Stimulated activated CD8-positive, alpha-beta memory T cell treated with anti-CD3 and anti-CD28 coated beads, Interleukin-15, amount 100 ng/mL, for 24 hours (primary cell): ENCODE results near the gene MLANA.

Experiments used
- DNase-seq: peaks from one replicate; pipeline ENCODE4 v3.0.0-alpha.2; 2020; ENCODE audit warnings: low read depth

MLANA gene, protein sequence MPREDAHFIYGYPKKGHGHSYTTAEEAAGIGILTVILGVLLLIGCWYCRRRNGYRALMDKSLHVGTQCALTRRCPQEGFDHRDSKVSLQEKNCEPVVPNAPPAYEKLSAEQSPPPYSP

DNA sequence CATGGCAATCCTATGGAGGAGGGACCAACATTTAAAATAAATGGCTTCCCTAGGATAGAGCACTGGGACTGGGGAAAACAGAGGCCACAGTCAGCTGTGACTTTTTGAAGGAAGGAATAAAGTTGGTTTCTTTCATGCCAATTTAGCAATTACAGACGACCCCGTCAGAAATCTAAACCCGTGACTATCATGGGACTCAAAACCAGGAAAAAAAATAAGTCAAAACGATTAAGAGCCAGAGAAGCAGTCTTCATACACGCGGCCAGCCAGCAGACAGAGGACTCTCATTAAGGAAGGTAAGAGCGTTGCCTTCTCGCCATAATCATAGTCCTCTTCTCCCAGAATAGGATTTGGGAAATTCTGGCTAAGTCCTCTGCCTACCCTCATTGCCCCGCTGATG is at the start of gene MLANA:
TSS of gene MLANA (plus strand) at position 249 of the 400 bp plus-strand sequence. CDS start 1,586 bp downstream, outside the sequence.
- DNase-seq: no peak

DNA sequence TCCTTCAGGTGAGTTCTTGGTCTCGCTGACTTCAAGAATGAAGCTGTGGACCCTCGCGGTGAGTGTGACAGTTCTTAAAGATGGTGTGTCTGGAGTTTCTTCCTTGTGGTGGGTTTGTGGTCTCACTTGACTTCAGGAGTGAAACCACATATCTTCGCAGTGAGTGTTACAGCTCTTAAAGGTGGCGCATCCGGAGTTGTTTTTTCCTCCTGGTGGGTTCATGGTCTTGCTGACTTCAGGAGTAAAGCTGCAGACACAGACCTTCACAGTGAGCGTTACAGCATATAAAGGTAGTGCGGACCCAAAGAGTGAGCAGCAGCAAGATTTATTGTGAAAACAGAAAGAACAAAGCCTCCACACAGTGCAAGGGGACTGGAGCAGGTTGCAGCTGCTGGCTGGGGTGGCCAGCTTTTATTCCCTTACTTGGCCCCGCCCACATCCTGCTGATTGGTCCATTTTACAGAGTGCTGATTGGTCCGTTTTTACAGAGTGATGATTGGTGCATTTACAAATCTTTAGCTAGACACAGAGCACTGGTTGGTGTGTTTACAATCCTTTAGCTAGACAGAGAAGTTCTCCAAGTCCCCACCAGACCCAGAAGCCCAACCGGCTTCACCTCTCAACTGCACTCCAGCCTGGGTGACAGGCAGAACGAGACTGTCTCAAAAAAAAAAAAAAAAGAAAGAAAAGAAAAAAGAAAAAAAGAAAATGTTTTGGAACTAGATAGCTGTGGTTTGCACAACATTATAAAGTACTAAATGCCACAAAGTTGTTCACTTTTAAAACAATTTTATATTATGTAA is 48.7 kb upstream of the MLANA start:
- DNase-seq: no peak

DNA sequence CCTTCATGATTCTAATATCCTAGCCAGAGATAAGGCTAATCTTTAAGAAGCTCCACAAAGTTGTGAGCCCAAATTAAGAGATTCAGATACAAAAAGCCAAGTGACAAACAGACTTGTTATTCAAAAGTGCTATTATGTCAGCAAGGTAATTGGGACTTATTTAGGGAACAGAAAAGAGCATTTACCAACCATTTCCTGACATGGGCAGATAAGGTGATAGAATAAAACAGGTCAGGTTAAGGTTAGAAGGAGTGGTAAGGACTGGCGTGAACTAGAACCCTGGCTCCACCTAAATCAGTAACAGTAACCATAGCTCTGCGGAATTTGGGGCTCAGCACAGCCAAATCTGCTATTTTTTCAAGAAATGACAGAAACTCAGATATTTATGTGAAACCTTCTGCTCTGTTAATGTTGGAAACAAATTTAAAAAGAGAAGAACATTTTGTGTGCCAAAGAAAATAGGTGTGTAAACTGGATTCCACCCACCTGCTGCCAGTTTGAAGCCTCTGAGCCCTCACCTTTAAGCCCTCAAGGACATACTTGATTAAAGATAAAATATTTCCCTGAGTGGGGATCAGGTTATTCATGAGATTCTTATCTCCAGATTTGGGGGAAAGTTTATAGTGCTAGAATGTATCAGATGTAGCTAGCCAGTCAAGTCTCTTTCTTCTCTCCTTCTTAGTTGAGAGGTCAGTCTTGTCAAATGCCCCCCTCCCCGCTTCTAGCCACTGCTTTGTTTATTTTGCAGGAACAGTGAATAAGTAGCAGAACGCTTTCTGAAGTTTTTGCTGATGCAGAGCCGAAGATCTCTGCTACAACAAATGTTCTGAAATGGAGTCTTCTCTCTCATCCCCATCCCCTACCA is 47.5 kb upstream of the MLANA start:
- no peak for DNase-seq

DNA sequence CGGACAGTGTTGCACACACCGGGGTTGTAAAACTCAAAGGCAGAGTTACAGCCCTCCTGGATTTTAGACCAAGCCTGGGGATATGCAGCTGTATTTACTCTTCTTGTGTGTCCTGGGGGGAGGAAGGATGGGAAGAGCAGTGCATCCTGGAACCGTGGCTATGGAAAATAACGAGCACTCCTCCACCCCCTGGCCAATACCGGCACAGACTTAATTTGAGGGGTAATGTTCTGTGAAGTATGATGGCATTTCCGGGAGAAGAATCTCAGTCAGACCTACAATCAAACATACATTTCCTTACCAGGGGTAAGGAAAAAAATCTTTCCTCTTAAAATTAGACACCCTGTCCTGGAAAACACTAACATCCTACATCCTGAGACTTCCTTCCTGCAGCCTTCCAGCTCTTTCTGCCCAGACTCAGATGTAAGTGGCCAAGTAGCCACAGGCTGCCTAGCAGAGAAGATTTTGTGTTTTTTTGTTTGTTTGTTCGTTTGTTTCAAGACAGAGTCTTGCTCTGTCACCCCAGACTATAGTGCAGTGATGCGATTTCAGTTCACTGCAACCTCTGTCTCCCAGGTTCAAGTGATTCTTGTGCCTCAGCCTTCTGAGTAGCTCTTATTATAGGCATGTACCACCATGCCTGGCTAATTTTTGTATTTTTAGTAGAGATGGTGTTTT is 46.8 kb upstream of the MLANA start:
- no peak for DNase-seq

DNA sequence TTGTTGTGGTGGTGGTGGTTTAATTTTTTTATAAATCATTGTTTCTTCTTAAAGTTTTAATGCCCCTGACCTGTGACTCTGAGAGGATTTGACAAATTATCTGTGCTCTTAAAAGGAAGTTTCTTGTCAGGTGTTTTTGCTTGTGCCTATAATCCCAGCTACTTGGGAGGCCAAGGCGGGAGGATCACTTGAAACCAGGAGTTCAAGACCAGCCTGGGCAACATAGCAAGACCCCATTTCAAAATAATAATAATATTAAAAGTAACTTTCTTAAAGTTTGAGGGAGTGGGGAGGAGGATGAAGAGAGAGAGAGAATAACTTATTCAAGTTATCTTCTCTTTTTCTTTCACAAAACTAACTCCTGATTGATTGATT is 45.5 kb upstream of the MLANA start:
- no peak for DNase-seq

DNA sequence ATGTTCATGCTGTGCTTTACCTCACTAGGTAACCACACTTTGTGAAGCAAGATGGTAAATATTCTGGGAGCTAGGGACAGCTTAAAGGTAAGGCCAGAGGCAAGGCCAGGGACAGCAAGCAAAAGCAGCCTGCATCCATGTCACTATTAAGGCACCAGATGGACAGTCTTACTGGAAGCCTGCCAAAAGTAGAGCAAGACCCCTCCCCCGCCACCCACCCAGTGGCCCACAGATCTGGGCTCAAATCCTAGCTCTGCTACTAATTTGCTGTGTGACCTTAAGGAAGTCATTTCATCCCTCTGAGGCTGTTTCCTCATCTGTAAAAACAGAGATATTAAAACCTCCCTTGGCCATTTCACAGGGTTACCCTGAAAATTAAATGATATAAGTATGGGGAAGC is 44.6 kb upstream of the MLANA start:
- DNase-seq: no peak

DNA sequence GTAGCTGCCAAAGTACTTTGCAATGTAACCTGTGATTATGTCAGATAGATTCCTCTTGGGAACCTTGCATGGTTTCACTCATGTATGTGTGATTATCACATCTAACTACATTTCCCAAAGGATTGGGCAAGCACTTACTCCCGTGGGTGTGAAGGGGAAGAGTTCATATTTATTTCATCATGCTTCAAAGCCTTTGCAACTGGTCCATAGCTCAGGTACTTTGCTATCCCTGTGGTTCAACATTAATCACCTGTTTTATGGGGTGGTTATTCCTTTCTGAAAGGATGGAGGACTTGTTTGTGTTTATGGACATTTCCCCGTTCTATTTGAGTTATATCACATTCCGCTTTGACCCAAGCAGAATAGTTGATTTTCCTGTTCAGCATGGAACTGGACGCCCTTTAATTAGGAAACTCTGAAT is 44.2 kb upstream of the MLANA start:
- no peak for DNase-seq

DNA sequence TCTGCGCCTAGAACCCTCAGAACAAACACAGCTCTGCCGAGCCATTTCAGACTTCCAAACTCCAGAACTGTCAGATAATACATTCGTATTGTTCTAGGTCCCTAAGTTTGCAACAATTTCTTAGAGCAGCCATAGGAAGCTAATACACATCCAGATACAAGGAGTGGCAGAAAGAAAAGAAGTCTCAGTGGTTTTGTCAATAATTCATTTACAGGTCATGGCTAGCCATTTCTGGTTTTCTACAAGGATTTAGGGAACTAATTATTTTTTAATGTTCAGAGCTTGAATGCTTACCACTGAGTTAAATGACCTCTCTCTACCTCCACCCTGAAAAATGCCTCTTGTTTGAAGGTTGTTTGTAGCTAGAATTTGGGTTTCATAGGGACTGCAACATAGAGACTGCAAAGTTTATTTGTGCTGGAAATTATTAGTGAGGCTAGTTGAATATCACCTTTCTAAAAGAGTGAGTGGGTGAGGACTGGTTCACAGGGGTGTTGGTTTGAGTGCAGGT is 42.3 kb upstream of the MLANA start:
- DNase-seq: no peak

DNA sequence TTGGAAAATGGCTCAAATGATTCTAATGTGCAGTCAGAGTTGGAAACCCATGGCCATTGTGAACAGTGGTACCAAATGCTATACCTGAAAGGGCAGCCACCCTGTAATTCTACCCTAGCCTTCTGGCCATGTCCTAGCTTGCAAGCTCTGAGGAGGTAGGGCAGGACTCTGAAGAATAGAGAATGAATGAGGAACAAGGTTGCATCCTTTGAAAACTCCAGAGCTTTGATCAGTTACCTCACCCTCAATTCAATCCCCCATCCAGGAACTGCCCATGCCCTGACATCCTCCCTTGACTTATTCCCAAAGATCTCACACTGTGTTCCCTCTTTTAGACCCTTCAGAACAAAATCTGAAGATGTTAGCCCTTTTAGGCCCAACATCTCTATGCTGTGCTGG is 40.0 kb upstream of the MLANA start:
- no peak for DNase-seq

DNA sequence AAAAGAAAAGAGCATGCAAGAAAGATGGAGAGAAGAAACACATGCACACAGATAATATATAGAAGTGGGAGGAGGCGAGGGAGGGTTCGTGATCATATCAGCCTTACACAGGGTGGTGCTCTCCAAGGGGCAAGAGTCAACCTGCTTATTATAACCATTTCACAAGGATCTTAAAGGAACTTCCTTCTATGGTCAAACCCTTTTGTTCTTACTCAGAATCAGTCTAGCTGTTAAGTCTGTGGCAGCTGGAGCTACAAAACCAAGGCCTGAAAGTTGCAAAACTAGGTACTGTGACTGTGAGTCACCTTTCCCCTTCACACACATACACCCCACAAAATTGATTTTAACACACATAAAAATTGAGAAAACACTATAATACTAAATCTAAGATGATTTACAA is 39.2 kb upstream of the MLANA start:
- no peak for DNase-seq

DNA sequence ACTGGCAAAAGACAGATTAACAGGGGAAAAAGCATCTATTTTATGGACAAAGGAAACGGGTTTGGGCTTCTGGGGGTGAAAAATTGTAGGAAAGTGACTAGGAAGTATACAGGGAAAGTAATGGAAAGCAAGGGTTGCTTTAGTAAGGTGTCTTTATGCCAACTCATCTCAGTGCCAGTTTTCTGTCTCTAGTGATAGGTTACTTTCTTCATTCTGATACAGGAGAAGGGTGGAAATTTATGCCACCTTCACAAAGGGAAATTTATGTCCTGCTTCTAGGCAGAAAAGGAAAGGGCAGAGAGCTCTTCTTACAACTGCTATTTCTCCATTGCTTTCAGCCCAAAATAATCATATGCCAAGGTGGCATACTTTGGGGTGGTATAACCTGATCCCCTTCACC is 37.7 kb upstream of the MLANA start:
- no peak for DNase-seq

DNA sequence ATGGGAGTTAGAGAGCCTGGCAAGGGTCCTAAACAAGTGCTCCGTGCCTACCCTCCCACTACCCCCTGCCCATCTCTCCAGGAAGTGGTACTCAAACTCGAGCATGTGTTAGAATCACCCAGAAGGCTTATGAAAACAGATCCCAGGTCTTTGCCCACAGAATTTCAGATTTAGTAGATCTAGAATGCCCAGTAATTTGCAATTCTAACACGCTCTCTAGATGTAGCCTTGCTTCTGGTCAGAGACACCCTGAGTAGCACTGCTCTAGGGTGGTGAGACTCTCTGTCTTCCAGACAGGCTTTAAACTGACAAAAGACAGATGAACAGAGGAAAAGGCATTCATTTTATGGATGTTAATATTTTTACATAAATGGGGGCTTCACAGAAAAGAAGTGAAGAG is 37.1 kb upstream of the MLANA start:
- no peak for DNase-seq

DNA sequence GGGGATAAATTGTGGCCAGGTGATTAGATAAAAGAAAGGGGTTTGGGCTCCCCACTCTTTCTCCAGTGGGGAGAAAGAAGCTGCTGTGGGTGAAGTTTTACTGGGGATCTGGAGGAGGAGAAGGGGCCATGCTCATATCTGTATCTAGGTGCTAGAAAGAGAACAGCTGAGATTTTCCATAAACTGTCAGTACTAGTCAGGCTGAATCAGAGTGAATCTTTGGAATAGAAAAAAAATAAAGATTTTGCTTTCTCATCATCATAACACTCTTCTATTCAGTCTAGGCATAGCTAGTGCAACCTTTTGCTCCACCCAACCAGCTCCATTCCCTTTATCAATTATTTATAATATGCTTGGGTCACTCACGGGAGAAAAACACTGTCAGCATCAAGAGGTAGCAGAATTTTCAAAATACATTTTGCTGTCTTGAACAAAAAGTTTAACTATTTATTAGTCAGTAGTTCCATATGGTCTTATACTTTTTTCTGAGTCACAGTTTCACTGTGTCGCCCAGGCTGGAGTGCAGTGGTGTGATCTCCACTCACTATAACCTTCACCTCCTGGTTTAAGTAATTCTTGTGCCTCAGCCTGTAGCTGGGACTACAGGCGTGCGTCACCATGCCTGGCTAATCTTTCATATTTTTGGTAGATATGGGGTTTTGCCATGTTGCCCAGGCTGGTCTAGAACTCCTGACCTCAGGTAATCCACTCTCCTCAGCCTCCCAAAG is 36.5 kb upstream of the MLANA start:
- DNase-seq: no peak

DNA sequence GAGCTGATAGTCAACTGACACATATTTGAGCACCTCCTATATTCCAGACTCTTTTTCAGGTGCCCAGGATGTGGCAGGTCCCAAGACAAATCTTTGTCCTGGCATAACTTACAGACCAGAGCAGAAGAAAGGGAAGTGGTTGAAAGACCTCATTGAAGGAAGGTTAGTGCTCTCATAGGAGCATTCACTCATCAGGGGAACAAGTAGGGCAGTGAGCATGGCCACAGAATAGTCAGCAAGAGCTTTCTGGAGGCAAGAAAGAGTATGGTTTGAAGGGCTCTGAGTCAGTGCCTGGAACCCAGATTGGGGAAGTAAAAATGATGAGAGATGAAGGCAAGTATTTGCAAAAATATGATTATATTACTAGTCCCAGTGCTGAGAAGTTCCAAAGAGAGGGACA is 32.8 kb upstream of the MLANA start:
- no peak for DNase-seq

DNA sequence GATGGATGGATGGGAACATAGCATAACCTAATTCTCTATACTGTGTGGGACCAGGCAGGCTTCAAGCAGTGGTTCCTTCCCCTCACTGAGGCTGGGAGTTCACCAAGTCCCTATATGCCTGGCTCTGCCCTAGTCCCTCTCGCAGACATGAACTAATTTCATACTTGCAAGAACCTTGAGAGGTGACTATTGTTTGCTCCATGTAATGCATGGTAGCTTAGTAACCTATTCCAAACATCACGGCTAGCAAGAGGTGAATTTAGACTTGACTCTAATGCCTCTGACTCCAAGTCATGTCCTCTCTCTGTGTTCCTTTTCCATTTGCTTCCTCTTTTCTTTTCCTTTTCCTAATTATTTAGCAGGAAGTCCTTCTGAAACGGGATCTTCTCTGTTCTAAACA is 31.9 kb upstream of the MLANA start:
- DNase-seq: no peak

DNA sequence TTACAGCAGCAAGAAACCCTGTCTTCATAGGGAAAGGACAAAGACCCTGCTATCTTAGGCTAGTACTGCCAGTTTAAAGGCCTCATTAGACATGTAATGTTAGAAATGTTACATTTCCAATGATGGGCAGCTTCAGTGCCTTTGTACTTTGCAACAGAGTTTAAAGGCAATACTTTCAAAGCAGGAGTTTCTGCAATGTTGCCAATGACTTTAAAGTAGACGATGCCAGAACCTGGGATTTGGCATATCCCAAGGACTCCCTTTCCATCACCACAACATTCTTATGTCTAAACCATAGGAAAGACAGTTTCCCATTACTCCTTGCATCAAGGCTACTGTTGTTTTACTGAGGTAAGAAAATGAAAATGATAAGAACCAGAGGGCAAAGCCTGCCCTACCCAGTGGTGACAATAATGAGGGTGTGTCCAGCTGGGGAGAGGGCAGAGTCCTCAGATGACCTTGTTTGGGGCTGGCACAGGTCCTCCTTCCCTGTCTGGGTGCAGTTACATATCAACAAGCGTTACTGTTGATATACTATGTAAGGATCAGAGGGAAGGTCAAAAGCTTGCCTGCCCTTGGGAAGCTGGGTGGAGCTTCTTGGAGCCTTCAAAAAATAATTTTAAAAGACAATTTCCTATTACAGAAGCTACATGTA is 27.5 kb upstream of the MLANA start:
- no peak for DNase-seq

DNA sequence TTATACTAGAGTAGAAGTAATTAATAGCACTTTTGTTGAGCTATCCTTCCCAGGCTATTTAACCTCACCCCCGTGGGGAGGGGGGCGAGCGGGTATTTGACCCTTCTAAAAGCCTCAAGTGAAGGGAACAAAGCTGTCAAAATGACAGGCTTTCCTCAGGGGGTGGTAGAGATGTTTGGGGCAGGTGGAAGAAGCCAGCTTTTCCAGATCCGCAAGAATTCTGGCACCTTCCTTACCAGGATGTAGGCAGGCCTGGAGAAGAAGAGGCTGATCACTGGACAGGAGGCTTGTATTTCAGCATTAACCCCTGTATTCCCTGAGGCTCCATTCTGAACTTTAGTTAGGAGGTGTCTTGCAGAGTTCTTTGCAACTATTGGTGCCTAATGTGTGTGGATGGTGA is 26.2 kb upstream of the MLANA start:
- no peak for DNase-seq

DNA sequence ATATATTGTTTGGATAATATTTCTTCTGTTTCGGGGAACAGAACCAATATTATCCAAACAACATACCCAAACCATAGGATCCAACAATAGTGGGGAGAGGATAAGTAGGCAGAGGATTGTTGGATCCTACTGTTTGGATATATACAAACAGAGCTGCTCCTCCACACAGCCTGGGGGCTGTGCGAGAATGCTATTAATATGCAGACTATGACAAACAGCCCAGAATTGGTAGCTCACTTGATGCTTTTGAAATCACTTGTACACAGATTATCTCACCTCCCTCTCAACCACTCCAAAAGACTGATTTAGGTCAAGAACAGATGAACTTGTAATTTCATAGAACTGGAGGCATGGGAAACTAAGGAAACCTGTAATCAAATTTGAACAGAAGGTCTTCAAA is 24.4 kb upstream of the MLANA start:
- no peak for DNase-seq

DNA sequence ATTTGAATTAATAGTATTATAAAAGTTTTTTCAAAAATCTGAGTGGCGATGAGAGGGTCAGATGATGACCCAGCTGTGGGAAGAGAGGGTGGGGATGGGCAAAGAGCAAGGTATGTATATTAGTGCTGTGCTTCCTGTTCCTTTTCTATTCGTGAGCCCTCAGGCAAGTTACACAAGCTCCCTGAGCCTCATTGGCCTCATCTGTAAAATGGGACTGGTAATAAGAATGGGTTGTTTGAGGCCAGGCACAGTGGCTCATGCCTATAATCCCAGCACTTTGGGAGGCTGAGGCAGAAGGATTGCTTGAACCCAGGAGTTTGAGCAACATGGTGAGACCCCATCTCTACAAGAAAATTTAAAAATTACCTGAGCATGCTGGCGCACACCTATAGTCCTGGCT is 24.0 kb upstream of the MLANA start:
- DNase-seq: no peak

DNA sequence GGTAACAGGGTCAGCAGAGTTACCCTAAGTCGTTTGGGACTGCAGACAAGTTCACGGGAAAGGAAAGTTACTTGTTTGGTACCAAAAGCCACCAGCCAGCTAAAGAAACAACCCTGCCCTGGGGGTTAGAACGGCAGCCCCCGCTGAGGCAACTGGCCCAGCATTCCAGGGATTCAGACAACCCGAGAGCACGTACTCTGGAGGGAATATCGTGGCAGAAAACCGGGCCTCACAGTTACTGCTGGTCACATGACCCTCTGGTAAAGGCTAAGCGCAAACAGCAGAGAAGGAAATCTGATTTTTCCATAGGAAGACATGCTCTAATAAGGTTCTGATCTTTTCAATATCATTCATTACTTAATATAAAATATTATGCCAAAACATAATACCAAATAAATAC is 22.5 kb upstream of the MLANA start:
- no peak for DNase-seq
